ENCODE measurements around the gene LYST.

The LYST gene

DNA sequence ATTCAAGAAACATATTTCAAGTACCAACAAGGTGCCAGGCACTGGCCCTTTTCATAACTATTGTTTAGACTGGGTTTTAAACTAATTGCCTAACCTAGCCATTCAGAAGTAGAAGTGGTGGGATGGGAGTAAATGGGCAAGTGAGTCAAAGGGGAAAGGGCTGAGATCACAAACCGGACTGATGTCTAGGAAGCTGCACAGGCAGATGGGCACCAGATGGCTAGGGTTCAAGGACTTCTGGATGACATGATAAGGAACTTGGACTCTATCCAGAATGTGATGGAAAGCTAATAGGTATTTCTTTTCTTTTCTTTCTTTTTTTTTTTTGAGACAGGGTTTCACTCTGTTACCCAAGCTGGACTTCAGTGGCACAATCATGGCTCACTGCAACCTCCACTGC, 46.6 kb downstream of the LYST start:
- Histone ChIP-seq H3F3A (ENCODE audit: insufficient read depth, low read length) (no peaks in the 10 kb centered on the region), H2AFZ (ENCODE audit: low read length) (no peak overlapping the region), H3K4me3 (ENCODE audit: low read depth, low read length, poor library complexity, severe bottlenecking) (no peak overlapping the region), H3K4me2 (ENCODE audit: low read length) (no peak overlapping the region), H3K9ac (ENCODE audit: low read length) (no peak overlapping the region), H3K27me3 (ENCODE audit: insufficient read depth, low read length) (no peaks in the 10 kb centered on the region), H3K9me3 (ENCODE audit: low read length) (no peaks in the 10 kb centered on the region), H3K27ac (ENCODE audit: low read depth, low read length, poor library complexity, severe bottlenecking) (no peak overlapping the region), H3K36me3 (ENCODE audit: insufficient read depth, low read length) (no peaks in the 10 kb centered on the region), H4K20me1 (ENCODE audit: insufficient read depth, low read length) (no peaks in the 10 kb centered on the region), H3K9me2 (ENCODE audit: low read depth, low read length) (no peaks in the 10 kb centered on the region), H3K4me1 (ENCODE audit: insufficient read depth, low read length, severe bottlenecking) (no peaks in the 10 kb centered on the region), H3K79me2 (ENCODE audit: insufficient read depth, low read length) (no peaks in the 10 kb centered on the region)
- no peak for TF ChIP-seq EZH2 (IDR thresholded peaks at IDR 0.05; ENCODE audit: borderline replicate concordance, low read length)
- TF ChIP-seq, protein P1, sequence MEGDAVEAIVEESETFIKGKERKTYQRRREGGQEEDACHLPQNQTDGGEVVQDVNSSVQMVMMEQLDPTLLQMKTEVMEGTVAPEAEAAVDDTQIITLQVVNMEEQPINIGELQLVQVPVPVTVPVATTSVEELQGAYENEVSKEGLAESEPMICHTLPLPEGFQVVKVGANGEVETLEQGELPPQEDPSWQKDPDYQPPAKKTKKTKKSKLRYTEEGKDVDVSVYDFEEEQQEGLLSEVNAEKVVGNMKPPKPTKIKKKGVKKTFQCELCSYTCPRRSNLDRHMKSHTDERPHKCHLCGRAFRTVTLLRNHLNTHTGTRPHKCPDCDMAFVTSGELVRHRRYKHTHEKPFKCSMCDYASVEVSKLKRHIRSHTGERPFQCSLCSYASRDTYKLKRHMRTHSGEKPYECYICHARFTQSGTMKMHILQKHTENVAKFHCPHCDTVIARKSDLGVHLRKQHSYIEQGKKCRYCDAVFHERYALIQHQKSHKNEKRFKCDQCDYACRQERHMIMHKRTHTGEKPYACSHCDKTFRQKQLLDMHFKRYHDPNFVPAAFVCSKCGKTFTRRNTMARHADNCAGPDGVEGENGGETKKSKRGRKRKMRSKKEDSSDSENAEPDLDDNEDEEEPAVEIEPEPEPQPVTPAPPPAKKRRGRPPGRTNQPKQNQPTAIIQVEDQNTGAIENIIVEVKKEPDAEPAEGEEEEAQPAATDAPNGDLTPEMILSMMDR (IDR thresholded peaks at IDR 0.05; ENCODE audit: low read length): no peak

DNA sequence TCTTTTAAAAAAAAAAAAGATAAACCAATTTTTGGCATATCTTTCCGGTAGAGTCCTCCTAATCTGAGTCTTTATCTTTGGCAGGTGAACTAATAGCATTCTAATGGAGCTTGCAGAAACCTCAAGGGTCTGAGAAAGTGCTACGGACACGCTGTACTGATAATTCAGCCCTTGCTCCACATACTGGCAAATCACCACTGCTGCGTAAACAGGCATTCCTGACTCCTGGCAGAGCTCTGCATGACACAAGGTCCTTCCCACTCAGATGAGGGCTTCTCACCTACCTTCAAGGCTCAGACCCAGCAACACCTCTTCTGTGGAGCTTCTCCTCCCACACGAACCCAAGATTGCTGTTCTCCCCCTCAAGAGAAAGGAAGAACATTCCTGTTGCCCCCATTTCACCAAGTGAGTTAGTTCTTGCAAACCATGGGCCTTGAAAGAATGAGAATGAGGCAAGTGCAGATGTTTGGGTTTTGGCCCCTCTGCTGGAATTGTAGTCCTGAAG, 48.0 kb downstream of the LYST start:
- no peaks in the 10 kb centered on the region for H3K4me1 ChIP-seq (ENCODE audit: insufficient read depth, low read length, severe bottlenecking)
- H3K27me3 ChIP-seq (ENCODE audit: insufficient read depth, low read length): no peaks in the 10 kb centered on the region
- no peak overlapping the region for H3K4me3 ChIP-seq (ENCODE audit: low read depth, low read length, poor library complexity, severe bottlenecking)
- H3K9ac ChIP-seq (ENCODE audit: low read length): no peak overlapping the region
- H3K9me3 ChIP-seq (ENCODE audit: low read length): no peaks in the 10 kb centered on the region
- no peaks in the 10 kb centered on the region for H3F3A ChIP-seq (ENCODE audit: insufficient read depth, low read length)
- no peaks in the 10 kb centered on the region for H3K79me2 ChIP-seq (ENCODE audit: insufficient read depth, low read length)
- no peak for TF ChIP-seq EZH2 (IDR thresholded peaks at IDR 0.05; ENCODE audit: borderline replicate concordance, low read length)
- TF ChIP-seq, protein P1 (IDR thresholded peaks at IDR 0.05; ENCODE audit: low read length): no peak
- no peaks in the 10 kb centered on the region for H3K36me3 ChIP-seq (ENCODE audit: insufficient read depth, low read length)
- no peaks in the 10 kb centered on the region for H4K20me1 ChIP-seq (ENCODE audit: insufficient read depth, low read length)
- no peak overlapping the region for H3K27ac ChIP-seq (ENCODE audit: low read depth, low read length, poor library complexity, severe bottlenecking)
- no peaks in the 10 kb centered on the region for H3K9me2 ChIP-seq (ENCODE audit: low read depth, low read length)
- no peak overlapping the region for H2AFZ ChIP-seq (ENCODE audit: low read length)
- H3K4me2 ChIP-seq (ENCODE audit: low read length): no peak overlapping the region

DNA sequence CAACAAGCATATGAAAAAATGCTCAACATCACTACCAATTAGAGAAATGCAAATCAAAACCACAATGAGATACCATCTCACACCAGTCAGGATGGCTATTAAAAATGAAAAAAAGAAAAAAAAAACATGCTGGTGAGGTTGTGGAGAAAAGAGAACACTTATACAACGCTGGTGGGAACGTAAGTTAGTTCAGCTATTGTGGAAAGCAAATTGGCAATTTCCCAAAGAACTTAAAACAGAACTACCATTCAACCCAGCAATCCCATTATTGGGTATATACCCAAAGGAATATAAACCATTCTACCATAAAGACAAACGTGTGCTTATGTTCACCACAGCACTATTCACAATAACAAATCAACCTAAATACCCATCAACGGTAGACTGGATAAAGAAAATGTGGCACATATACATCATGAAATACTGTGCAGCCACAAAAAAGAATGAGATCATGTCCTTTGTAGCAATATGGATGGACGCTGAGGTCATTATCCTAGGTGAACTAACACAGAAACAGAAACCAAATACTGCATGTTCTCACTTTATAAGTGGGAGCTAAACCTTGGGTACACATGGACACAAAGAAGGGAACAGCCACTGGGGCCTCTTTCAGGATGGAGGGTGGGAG, 49.5 kb downstream of the LYST start:
- H3K36me3 ChIP-seq (ENCODE audit: insufficient read depth, low read length): no peaks in the 10 kb centered on the region
- H3K4me2 ChIP-seq (ENCODE audit: low read length): no peak overlapping the region
- H3K27ac ChIP-seq (ENCODE audit: low read depth, low read length, poor library complexity, severe bottlenecking): no peak overlapping the region
- no peaks in the 10 kb centered on the region for H3K9me2 ChIP-seq (ENCODE audit: low read depth, low read length)
- TF ChIP-seq, protein P1 (IDR thresholded peaks at IDR 0.05; ENCODE audit: low read length): no peak
- TF ChIP-seq EZH2 (IDR thresholded peaks at IDR 0.05; ENCODE audit: borderline replicate concordance, low read length): no peak
- H3K4me1 ChIP-seq (ENCODE audit: insufficient read depth, low read length, severe bottlenecking): no peaks in the 10 kb centered on the region
- no peaks in the 10 kb centered on the region for H3F3A ChIP-seq (ENCODE audit: insufficient read depth, low read length)
- H2AFZ ChIP-seq (ENCODE audit: low read length): no peak overlapping the region
- H4K20me1 ChIP-seq (ENCODE audit: insufficient read depth, low read length): no peaks in the 10 kb centered on the region
- H3K4me3 ChIP-seq (ENCODE audit: low read depth, low read length, poor library complexity, severe bottlenecking): no peak overlapping the region
- H3K79me2 ChIP-seq (ENCODE audit: insufficient read depth, low read length): no peaks in the 10 kb centered on the region
- H3K27me3 ChIP-seq (ENCODE audit: insufficient read depth, low read length): no peaks in the 10 kb centered on the region
- no peaks in the 10 kb centered on the region for H3K9me3 ChIP-seq (ENCODE audit: low read length)
- H3K9ac ChIP-seq (ENCODE audit: low read length): no peak overlapping the region

Data from OCI-LY1 (cell line).